ENCODE data around the gene SRC.
"Not testable (repeated sequence)": the region's sequence is repeated elsewhere in the genome, so short reads cannot be mapped to it uniquely, and the experiment has no call there.

Gene SRC

DNA sequence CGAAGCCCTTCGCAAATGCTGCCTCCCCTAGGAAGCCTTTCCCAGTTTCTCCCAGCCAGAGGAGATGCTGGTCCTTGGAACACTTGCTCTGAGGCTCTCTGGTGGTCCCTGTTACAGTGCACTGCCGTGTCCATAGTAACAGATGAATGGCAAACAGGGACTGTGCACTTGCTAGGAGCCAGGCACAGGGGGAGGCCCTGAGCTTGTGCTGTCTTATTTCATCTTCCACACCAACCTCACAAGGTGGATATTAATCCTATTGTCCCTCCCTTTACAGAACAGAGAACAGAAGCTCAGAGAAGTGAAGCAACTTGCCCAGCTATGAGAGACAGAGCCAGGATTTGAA, 19.0 kb downstream of the SRC start:
- no peak for DNase-seq

DNA sequence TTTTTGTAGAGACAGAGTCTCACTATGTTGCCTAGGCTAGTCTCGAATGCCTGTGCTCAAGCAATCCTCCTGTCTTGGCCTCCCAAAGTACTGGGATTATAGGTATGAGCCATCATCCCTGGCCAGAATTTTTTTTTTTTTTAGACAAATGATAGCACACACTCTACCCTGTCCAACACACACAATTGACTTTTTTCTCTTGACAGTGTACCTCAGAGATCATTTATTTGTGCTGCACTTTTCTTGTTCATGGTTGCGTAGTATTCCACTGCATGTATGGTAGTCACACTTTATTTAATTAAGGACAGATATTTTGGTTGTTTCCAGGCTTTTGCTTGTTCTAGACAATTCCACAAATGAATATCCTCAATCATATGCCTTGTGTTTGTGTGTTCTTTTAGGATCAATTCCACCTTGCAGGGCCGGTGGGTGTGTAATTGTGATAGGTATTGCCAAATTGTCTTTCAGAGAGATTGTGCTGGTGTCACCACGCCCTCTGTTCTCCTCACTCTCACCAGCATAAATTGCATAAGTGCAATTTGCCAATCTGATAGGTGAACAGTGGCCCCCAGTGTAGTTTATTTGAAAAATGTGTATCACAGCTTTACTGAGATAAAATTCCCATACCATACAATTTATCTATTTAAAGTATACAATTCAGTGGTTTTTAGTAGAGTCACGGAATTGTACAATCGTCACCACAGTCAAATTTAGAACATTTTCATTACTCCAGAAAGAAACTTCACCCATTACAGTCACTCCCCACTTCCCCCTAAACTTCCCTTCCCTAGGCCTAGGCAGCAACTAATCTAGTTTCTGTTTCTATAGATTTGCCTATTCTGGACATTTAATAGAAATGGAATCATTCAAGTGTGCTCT, 20.1 kb downstream of the SRC start:
- DNase-seq: no peak

DNA sequence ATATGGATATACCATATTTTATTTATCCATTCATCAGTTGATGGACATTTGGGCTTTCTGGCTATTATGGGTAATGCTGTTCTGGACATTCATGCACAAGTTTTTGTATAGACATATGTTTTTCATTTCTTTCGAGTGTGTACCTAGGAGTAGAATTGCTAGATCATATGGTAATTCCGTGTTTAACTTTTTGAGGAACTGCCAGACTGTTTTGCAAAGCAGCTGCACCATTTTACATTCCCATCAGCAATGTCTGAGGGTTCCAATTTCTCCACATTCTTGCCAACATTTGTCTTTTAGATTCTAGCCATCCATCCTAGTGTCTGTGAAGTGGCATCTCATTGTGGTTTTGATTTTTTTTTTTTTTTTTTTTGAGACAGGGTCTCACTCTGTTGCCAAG, 20.8 kb downstream of the SRC start:
- no peak for DNase-seq

DNA sequence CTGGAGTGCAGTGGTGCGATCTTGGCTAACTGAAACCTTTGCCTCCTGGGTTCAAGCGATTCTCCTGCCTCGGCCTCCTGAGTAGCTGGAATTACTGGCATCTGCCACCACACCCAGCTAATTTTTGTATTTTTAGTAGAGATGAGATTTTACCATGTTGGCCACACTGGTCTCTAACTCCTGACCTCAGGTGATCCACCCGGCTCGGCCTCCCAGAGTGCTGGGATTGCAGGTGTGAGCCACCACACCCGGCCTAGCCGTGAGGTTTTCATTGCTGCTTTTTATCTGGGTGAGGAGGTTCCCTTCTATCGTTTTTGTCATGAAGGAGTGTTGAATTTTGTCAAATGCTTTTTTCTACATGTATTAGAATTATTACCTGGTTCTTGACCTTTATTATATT, 23.9 kb downstream of the SRC start:
- no peak for DNase-seq

DNA sequence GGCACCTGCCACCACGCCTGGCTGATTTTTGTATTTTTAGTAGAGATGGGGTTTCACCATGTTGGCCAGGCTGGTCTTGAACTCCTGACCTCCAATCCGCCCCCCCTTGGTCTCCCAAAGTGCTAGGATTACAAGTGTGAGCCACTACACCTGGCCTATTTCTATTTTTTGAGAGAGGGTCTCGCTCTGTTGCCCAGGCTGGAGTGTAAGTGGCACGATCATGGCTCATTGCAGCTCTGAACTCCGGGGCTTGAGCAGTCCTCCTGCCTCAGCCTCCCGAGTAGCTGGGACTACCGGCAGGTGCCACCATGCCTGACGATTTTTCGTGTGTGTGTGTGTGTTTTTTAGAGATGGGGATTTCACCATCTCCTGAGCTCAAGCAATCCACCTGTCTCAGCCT, 25.9 kb downstream of the SRC start:
- DNase-seq: not testable (repeated sequence)

DNA sequence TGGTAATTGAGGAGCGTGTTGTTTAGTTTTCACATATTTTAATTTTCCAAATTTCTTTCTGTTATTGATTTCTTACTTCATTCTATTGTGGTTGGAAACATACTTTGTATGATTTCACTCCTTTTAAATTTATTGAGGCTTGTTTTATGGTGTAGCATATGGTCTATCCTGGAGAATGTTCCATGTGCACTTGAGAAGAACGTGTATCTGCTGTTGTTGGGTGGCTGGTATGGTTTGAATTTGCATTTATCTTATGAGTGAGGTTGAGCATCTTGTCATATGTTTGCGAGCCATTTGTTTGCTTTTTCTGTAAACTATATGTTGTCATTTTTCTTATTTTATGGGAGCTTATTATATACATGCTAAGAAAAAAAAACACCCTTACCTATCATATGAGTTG, 26.5 kb downstream of the SRC start:
- no peak for DNase-seq

DNA sequence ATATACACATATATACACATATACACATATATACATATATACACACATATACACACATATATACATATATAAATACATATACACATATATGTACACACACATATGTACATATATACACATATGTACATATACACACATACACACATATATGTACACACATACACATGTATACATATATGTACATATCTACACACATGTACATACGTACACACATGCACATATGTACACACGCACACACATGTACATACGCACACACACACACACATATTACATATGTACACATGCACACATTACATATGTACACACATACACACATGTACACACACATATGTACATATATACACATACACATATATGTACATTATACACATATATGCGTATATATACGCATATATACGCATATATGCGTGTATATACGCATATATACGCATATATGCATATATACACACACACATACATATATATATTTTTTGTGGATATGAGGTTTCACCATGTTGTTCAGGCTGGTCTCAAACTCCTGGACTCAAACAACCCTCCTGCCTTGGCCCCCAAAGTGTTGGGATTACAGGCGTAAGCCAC, 27.2 kb downstream of the SRC start:
- no peak for DNase-seq

DNA sequence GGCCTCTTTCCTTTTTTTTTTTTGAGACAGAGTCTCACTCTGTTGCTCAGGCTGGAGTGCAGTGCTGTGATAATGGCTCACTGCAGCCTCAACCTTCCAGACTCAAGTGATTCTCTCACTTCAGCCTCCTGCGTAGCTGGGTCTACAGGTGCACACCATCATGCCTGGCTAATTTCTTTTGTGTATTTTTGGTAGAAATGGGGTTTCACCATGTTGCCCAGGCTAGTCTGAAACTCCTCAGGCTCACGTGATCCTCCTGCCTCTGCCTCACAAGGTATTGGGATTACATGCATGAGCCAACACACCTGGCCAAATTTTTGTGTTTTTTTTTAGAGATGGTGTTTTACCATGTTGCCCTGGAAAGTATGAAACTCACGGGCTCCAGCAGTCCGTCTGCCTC, 29.3 kb downstream of the SRC start:
- DNase-seq: no peak

DNA sequence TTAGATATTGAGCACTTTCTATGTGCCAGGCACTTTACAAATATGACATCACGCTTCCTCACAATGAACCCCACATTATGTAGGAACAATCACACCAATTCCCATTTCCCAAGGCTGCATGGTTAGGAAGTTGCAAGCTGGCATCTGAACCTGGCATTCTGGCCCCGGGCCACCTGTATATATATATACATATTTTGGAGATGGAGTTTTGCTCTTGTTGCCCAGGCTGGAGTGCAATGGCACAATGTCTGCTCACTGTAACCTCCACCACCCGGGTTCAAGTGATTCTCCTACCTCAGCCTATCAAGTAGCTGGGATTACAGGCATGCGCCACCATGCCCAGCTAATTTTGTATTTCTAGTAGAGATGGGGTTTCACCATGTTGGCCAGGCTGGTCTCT, 30.4 kb downstream of the SRC start:
- no peak for DNase-seq

DNA sequence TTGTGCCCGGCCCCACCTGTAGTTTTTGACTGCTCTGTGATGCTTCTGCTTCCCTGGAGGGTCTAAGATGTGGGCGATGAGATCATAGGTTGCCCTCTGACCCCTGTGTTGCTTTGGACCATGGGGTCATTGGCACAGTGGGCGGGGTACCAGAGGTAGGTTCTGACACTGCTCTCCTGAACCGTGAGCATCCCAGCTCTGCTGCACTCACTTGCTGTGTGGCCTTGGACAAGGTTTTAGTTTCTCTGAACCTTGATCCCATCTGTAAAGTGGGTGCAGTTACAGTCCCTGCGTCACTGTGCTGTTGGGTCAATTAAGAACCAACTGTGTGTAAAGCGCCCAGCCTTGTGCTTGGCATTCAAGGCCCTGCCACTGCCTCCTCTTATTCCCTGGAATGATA, 30.9 kb downstream of the SRC start:
- no peak for DNase-seq

DNA sequence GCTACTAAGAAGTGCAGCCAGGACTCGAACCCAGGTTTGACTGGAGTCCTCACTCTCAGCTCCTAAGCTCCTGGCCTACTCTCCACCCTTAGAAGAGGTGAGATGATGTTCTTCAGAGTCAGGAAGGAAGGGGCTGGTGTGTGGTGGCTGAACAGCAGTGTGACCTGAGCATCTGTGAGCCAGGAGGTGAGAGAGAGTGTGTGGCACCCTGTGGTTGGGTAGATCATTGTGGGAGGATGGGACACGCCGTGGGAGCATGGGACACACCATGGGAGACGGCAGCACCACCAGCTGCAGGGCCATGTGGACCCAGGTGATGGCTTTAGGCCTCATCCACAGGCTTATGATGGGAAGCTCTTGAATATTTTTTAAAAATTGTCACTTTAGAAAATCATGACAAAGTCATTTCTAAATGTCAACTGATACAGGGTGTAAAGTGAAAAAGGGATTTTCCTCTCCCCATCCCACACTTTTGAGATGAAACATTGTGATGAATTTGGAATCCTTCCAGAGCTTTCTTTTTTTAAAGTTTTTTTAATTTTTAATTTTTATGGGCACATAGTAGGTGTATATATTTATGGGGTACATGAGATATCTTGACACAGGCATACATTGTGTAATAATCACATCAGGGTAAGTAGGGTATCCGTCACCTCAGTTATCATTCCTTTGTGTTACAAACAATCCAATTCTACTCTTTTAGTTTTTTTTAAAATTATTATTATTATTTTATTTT, 31.6 kb downstream of the SRC start:
- DNase-seq: no peak

DNA sequence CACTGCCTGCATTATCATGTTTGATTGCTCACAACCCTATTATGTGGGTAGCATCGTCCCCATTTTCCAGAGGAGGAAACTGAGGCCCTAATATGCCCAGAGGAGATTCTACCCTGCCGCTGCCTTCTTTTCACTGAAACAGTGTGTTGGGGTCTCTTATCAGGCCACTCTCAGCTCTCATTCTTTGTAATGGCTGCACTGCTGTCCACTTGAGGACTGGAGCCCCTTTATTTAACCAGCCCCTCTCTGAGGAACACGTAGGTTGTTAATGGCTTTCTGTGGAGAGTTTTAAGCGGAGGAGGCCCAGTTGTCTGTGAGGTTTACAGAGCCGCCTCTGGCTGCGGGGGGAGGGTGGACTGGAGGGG, 32.5 kb downstream of the SRC start:
- no peak for DNase-seq

DNA sequence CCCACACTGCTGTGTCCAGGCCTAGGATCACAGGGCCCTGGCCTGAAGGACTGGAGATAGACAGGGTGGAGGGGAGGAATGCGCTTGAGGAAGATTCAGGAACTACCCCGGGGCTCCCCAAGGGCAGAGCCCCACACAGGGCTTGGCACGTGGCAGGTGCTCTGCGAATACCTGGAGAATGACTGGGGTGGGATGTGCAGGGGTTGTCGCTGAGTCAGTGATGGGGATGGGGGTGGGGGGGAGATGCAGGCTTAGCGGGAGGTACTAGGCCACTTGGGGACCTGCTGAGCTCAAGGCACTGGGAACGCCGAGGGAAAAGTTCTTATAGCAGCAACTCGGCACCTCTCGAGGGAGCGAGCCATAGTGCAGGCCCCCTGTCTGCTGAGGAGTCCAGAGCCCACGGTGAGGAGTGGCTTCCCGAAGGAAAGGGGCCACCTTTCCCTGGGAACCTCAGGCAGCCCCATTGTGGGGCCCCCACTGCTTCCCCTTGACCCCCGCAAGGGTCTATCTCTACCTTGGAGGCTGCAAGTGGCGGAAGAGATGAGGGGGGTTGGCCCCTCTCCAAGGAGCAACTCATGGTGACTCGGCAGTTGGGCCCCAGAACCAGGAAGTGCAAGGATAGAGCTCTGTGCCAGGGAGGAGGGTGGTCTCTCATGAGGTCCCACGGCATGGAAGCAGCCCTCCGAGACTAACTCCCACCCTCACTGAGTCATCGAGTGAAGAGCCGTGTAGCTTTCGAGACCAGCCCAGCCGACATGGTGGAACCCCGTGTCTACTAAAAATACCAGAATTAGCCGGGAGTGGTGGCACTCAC, 33.1 kb downstream of the SRC start:
- DNase-seq: no peak

DNA sequence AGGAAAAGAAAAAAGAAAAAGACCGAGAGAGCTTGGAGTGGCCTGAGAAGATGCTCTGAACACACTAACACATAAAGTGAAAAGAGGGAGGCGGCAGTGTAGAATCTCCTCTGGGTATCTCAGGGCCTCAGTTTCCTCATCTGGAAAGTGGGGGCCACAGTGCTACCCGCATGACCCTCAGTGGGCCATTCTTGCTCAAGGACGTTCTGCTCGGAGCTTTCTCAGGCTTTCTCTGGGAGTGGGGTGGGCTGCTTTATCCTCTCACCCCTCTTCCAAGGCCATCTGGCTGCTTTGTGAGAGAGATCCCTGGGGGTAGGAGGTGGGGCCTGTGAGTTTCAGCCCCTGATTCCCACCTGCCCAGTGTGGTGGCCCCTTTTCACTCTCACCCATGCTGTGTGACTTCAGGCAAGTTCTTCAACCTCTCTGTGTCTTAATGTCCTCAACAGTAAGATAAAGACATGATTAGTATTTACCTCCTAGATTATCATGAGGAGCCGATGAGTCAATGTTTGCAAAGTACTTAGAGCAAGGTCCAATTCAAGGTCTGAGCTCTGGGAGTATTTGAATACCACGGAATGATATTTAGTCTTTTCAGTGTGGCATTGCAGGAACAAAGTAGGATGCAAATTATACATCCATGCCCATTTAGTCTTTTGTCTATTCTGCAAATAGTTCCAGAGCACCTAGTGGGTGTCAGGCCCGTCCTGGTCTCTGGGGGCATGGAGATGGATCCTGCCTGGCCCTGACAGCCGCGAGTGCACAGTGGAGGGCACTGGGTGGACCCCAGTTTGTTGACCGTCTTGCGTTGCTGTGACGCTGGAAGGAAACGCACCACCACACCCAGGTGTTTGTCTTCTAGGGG, 34.3 kb downstream of the SRC start:
- no peak for DNase-seq

DNA sequence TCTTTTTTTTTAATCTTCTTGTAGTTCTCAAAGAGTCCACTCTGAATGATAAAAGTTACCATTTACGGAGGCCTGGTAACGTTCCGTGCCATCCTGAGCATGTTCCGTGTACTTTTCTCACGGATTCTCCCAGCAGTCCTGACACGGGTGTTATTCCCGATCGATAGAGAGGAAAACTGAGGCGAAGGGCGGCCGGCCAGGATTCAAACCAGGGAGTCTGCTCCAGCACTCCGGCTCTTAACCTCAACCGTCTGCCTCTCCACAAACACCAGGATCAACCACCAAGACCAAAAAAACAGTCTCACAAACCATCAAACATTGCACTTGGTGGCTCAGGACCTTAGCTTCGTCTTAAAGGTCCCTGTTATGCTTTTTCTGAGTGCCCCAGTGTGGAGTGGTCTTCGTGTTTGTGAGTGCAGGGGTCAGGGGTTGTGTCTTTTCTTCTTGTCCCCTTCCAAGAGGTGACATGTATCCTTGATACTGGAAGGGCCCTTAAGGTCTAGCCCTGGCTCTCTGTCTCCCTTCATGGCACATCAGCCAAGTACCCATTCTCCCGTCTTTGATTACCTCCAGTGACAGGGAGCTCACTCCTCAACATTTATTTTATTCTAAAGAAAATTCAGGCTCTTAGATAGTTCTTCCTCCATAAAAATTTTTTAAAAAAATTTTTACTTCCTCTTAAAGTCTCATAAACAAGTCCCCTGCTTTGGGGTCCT, 35.1 kb downstream of the SRC start:
- DNase-seq: no peak

DNA sequence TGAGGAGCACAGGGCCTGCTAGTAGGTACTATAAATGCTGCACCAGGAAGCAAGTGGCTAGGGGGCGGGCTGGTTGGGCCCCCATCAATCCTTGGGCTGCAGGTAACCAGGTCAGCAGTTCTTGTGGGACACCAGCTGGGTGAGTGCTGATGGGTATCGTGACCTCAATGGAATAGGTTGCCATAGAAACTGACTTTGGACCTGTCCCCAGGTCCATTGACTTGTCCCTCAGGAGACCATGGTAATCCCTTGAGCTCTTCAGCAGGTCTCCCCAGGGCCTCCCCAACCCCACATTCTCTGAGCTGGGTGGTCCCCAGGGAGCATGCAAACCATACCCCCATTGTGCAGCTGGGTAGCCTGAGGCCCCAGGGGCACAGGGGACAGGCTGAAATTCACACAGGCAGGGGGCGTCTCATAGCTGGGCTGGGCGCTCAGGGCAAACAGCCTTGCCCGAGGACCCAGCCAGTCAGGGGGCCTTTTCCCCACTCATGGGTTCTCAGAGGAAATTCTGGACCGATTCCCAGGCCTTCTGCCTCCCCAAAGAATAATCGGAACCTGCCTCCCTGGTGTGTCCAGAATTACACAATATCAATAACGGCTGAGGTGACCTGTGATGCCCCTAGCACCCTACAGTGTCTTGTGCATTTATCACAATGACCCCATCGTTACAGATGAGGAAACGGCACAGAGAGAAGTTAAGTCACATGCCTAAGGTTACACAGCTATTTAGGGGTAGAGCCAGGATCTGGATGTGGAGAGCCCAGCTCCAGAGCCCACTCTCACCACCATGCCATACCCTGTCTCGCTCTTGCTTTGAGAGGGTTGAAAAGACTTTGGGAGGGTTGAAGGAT, 35.9 kb downstream of the SRC start:
- no peak for DNase-seq

DNA sequence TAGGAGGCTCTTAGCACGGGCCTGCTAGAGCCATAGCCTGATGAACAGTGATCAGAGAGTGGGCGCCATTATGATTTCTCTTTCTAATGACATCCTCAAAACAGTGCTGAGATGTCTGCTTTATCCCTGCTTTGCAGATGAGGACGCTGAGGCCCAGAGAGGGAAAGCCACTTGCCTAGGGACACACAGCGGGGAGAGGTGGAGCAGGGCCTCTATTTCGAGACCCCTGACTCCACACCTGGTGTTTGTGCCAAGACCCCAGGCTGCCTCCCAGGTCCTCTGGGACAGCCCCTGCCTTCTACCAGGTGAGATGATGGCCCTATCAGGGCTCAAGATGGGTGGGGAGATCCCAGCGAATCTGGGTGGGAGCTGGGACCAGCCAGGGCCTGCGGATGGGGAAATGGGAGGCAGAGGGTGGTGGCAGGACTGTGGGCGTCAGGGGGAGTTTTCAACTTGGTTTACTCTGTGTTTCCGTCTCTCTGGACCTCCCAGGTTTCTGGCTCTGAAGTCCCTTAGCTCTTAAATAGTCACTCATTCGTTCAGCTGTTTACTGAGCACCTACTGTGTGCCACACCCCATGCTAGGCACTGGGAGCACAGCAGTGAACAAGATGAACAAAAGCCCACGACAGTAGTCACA, 36.7 kb downstream of the SRC start:
- DNase-seq: no peak

DNA sequence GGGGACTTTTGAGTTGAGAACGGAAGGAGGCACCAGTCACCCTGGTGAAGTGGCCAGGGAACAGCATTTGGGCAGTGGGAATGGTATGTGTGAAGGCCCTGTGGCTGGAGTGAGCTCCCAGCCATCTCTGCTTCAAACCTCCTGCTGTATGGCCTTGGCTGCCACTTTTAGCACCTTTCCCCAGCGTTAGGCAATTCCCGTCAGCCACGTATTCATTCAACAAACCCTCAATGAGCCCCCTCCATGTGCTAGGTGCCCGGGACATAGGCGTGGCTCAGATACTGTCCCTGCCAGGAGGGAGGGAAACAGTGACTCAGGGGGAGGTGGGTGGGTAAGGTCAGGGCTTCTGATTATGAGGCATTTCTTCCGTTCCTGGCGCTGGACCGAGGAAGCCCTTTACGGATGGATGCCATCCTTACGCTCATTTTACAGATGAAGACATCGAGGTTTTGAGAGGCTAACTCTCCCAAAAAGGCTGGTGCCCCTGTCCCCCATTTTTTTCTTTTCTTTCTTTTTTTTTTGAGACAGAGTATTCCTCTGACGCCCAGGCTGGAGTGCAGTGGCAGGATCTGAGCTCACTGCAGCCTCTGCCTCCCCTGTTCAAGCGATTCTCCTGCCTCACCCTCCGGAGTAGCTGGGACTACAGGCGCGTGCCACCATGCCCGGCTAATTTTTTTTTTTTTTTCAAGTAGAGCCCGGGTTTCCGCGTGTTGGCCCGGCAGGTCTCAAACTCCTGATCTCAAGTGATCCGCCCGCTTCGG, 37.5 kb downstream of the SRC start:
- no peak for DNase-seq

DNA sequence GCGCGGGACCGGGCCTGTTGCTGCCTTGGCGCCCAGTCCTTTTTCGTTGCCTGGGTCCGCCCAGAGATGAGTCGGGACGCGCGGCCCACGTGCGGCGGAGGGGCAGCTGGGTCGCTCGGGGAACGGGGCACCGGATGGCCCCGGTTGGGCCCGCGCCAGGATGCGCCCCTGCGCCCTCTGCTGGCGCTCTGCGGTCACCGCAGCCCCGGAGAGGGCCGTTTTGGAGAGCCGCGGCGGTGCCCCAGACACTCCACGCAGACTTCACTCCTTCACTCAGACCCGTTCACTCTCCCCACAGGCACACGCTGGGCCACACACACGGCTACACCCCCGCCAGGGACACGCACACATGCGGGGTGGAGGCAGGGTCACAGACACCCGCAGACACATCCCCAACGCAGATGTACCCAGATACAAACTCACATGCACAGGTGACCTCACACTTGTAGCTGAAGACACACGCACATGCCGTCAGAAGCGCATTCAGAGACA, 38.8 kb downstream of the SRC start:
- peak; percentile 49 to 67 (median 62) for DNase-seq

Measured in activated CD4-positive, CD25-positive, alpha-beta regulatory T cell (primary cell).